Pons (tissue), 1 donor: ENCODE data around the gene OXCT2.

Experiments
- DNase-seq: peaks from one replicate; pipeline ENCODE4 v3.0.0-alpha.2; 2016; ENCODE audit warnings: low spot score

The OXCT2 gene

DNA sequence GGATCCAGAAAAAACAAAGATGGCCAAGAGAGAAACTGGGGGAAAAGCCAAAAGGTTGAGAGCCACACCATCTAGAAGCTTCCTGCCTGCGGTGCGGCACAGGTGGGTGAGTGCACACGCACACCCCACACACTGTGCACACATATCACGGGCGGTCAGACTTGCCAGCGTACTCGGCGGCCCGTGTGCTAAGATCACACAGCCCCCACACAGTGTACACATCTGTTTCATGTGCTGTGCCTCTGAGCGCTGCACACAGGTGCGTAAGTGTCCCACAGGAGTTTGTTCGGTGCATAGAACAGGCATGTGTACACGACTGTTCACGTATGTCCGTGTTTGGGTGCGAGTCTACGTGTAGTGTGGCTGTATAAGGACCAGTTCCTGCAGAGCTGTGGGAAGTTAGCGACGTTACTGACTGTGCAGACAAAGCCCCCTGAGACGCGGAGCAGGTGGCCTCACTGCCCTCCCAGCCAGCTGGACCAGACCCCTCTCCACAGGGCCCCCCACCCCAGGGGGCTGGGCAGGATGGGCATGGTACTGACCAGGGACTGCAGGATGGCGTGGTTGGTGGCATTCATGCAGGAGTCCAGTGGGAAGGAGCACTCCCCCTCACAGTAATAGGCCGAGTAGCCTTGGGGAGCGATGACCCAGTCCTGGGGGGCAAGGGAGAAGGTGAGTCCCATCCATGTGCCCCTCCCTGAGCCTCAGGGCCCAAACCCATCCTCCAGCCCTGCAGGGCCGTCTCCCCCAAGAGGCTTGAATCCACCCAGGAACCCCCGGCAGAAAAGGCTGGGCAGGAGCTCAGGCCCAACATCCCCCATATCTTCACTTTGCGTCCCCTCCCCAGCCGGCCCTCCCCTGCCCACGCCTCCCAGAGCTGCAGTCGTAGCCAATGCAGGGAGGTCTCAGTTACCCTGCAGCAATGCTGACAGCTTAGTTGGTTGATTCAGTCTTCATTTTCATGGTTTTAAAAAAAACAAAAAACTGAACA, 8.3 kb downstream of the OXCT2 start:
- DNase-seq, result no peak

DNA sequence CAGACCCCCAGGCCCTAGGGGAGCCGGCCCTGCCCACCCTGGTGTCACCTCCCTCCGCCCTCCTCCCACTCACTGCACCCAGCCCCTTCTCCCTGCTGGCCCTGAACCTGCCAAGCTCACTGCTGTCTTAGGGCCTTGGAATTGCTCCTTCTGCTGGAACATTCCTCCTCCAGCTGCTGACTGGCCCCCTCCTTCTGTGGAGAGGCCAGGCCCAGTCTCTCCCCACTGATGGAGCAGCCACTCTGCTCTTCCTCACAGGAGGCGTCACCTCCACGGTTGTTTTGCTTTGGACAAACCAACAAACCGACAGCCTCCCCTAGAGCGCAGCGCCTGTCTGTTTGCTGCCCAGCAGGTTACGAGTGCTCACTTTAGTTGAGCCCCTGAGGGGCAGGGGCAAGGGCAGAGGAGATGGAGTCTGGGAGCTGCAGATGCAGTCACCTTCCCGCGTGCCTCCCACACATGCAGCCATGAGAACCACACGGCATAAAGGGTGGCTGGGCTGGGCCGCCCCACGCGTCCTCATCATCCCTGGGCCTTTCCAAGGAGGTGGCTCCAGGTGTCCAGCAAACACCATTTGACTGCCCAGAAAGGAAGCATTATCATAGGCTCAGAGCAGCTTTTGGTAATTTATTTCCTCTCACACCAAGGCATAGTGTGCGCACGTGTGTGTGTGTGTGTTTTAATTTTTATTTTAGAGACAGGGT, 9.4 kb downstream of the OXCT2 start:
- no peak for DNase-seq

DNA sequence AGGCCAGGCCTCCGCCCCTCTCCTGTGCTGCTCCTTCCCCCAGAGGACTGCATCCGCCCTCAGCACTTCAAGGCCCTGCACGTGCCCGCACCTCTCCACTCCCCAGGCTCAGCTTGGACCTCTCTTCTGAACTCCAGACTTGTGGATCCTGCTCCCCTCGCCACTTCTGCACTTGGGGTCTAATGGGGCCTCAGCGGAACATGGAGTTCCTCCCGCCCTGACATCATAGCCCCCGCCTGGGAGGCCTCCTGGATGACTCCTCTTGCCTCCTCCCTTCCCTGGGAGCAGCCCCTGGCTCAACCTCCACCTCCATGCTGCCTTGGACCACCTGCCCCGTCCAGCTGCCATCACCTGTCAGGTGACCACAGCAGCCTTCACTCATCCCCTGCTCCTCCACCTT, 10.1 kb downstream of the OXCT2 start:
- DNase-seq, result no peak

DNA sequence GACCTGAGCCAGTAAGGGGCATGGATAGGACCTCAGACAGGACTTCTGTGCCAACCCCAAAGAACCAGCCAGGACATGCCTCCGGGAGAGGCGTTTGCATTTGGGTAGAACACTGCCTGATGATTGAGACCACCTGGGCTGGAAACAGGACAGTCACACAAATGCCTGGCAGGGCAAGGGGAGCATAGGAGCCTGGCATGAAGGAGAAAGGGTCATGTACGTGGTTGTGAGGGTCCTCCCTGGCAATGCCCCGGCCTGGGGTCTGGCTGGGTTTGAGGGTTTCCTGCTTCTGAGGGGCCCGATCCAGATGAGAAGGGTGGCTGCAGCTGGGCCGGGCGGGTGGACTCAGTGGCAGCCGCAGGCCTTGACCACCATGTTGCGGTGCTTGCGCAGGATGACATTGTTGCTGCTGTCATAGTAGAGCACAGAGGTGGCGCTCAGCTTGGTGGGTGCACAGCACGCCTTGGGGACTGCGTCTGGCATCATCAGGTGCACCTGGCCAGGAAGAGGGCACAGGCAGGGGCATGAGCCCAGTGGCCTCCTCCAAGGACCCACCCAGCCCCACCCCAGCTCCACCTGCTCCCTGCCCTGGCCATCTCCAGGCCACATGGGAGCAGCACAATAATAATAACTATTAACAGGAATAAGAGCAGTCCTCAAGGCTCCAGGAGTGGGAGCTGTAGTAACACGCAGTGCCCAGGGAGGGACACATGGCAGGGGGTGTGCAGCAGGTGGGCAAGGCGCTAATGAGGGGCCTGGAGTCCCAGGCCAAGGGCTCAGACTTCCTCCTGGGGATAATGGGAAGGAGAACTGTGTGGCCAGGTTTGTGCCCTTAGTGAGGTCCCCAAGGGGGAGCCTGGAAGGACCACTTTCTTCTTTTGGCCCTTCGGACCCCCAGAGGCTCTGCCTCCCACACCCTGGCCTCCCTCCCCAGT, 10.8 kb downstream of the OXCT2 start:
- no peak for DNase-seq

DNA sequence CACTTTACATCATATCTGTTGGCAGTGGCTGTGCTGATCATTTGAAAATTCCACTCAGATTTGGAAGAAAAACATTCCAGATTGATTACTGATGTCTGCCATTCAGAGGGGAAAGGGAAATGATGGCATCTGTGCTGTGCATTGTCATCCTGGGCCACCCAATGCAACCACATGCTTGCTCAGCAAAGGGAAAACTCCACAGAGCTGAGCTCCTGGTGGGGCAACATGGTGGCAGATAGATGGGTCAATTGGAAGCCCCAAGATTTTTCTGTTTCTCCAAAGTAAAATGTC, 11.8 kb downstream of the OXCT2 start:
- DNase-seq, result no peak

DNA sequence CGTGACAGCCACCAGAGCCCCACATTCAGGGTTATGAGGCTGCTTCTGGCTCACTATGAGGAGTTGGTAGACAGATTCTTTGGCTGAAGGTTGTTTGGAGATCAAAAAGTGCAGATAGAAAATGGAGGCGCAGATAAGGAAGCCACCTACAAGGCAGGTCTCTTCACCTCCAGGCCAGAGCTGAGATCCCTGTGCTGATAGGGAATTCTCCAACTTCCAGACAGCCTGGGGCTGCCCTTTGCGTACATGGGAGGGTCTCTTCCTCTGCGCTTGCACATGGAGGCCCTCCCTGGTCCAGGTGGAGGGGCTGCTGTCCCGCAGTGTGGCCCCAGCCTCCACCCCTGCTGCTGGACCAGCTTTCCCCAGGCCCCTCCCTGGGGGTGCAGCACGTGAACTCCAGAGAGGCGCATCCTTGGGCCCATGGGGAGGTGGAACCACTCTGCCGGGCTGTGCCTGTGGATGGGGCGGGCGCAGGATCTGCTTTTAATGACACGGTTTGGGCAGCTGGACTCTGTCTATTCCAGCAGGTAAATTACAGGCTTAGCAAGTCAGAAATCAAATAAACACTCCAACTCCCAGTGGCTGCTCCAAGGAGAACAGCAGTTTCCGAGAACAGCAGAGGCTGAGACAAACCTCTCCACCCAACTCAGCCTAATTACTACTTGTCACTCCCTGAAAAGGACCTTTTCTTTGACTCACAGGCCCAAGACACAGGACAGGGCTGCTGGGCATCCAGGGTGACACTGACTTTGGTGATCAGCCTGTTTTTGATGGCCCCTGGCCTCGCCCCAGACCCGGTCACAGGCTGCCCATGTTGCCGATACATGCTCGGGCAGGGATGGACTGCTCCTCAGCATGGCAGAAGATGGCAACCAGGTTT, 12.4 kb downstream of the OXCT2 start:
- DNase-seq, result no peak

DNA sequence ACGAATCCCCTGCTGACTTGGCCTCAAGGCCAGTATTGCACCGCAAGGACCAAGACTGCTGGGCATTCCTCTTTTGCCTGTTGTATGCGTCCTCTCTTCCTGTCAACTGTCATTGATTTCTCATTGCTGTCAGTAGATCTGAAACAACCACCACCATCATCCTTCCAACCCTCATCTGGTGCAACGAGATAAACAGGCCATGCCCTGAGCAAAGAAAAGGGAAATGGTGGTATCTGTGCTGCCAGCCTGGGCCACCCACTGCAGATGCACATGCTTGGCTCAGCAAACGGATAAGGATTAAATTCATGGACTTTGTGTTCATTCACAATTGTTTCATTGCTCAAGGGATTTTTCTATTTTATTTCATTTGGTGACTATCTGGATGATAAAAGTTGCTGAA, 13.6 kb downstream of the OXCT2 start:
- DNase-seq, result no peak

DNA sequence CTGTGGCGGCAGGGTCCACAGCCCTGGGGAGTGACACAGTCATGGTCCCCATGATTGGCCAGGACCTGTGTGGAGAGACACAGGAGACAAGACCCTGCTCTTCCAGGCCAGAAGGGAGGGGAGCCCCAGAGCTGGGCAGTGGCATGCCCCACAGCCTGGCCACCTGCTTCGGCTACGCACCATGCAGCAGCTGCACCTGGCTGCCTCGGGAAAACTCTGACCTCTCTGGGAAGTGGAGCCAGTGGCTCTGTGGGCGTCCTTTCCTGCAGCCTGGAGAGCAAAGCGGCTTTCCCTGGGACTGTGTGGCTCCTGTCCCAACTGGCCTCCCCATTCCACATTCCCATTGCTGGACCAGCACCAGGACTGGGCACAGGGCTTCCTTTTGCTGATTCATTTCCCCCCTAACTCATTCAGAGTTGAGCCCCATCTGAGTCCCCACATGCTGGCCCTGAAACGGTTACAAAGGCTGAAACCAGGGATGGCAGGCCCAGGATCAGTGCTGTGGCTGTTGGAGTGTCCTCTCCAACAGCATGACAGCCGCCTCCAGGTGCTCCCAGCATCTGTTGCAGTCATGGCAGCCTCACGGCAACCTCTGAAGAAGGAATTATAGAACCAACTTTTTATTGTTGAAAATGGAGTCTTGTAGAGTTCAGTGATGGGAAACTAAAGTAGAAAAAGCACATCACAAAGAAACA, 15.0 kb downstream of the OXCT2 start:
- no peak for DNase-seq

DNA sequence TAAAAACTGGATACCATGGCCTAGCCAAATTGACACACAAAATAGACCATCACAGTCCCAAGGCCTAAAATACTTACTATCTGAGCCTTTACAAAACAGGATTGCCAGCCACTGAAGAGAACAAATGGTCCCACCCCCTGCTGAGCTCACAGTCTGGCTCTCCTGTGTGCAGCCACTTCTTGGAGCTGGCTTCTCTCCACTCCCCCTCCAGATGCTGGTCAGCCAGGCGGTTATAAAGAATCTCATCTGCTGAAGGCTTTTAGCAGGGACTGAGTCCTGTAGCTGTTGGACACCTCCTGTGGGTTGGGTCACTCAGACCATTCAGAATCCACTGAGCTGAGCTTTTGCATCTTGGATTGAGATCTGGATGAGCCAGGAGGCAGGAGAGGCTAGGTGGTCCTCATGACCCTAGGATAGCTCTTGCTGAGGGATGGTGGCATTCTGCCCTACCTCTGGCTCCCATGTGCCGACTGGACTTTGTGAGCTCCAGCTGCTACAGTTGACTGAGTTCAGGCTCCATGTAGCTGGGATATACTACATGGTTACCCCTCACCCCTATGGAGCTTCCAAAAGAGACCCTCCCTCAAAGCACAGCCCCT, 16.1 kb downstream of the OXCT2 start:
- no peak for DNase-seq

DNA sequence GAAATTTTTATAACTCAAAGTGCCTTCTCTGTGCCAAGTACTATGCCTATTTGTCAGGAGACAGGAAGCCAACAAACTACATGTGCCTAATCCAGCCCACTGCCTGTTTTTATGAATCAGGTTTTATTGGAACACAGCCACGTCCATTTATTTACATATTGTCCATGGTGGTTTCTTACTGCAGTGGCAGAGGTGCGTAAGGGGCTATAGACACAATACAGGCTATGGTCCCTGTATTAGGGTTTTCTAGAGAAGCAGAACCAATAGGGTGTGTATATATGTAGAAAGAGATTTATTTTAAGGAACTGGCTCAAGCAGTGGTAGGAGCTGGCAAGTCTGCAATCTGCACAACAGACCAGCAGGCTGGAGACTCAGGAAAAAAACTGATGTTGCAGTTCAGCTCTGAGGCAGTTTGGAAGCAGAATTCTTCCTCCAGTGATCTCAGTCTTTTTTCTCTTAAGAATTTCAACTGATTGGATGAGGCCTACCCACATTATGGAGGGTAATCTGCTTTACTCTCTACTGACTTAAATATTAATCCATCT, 17.1 kb downstream of the OXCT2 start:
- DNase-seq, result no peak

DNA sequence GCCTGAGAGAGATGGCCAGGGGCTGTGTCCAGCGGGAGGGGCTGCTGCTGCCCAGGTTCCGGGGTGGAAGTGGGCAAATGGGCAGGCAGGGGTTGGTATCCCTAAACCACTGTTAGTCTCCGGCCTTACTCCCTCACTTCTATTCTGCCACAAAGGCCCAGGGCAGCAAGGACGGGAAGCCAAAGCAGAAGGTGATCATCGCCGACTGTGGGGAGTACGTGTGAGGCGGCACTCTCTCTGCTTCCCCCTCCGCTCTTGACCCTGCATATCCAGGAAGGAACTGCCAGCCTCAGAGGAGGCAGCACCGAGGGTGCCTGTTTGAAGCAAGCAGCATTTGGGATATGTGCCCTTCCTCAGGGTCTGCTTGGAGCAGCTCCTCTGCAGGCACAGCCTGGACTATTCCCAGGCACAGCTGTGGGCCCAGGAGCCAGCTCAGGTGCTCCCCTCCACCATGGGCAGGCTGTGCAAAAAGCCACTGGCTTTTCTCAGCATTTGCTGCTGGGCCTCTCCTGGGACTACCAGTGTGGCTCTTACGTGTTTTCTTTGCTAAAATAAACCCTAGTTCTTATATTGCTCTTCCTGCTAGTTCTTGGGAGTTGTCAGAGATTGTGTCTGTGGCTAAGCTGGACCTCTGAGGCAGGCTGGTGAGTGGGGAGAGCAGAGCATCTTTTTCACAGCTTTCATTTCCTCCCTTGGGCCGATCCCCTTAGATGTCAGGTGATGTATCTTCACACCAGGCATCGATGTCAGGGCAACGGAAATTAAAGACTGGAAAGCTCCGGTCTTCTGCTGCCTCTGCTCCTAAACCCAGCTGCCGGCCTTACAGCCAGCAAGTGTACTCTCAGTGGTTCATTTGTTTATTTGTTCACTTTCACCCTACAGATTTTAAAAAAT, 17.8 kb downstream of the OXCT2 start:
- DNase-seq, result no peak

DNA sequence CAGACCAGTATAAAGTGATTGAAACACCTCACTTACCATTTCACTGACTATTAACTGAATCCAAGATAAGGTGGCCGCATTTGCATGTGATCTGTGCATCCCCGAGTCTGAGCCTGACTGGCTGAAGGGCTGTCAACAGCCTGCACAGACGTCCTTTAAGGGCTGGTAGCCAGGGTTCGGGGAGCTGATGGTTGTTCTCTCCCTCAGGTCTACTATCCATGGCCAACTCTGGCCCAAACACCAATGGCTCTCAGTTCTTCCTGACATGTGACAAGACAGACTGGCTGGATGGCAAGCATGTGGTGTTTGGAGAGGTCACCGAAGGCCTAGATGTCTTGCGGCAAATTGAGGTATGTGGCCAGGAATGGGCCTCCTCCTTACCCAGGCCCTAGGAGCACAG, 18.4 kb downstream of the OXCT2 start:
- no peak for DNase-seq

DNA sequence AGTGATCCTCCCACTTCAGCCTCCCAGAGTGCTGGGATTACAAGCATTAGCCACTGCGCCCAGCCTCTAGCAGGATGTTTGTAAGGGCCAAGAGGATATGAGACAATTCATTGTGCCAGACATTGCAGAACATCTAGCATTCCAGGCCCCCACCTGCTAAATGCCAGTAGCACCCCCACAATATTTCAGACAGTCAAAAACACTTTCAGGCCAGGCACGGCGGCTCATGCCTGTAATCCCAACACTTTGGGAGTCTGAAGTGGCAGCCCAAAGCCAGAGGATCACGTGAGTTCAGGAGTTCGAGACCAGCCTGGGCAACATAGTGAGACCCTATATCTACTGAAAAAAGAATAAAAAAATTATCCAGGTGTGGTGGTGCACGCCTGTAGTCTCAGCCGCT, 19.6 kb downstream of the OXCT2 start:
- DNase-seq, result no peak

DNA sequence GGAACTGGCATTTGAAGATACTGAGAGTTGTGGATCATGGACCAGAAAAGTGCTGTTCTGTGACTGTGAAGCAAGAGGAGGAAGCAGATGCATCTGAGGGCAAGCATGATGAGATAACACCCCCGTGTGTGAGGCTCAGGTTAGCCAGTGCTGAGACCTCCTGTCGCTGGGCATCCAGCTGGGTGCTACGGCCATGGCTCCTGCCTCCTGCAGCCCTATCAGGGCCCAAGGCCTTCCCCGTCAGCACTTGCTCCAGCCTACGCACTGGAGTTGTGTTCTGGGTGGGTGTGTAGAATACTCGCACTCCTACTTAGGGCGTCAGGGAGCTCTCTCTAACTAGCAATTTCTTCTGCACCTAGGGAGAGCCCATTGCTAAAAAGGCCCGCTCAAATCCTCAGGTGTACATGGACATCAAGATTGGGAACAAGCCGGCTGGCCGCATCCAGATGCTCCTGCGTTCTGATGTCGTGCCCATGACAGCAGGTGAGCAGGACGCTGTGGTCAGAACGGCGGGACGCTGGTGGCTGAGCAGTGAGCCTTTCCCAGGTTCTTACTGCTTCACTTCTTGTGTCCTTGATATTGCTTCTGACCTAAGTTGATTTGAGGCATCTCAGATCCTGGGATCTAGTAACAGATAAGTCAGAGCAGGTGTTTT, 26.0 kb downstream of the OXCT2 start:
- no peak for DNase-seq

DNA sequence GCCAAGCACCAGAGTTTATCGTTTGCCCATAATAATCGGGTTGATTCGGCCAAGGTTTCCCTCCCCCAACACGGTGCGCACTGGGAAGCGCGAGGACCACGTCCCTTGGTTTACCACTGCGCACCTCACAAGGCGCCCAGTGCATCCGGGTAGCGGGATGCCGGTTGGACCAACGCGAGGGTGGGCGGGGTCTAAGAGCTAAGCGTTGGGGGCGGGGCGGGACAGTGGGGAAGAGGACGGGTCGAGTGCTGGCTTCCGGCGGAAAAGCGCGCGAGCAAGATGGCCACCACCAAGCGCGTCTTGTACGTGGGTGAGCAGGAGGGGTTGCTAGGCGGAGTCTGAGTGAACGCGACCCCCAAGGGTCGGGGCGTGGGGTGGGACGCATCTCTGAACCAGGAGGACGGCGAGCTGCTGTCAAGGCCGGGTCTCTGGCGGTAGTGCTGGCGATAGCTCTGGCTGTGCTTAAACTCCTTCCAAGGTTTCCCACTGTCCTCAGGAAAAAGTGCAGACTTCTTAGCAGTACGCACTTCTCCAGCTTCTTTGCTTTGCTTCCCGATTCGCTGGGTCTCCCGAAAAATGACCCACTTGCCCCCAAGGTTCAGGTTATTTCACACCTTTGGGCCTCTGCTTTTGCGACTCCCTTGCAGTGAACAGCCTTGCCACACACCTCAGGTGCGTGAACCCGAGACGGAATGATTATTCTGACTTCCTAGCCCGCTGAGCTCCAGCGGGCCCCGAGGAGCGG, 32.4 kb downstream of the OXCT2 start, which contains the start of gene PPIE:
PPIE (plus strand) TSS at position 261 of the 745 bp plus-strand sequence; CDS start at position 280, 19 bp downstream.
- peak; percentile 90 for DNase-seq

DNA sequence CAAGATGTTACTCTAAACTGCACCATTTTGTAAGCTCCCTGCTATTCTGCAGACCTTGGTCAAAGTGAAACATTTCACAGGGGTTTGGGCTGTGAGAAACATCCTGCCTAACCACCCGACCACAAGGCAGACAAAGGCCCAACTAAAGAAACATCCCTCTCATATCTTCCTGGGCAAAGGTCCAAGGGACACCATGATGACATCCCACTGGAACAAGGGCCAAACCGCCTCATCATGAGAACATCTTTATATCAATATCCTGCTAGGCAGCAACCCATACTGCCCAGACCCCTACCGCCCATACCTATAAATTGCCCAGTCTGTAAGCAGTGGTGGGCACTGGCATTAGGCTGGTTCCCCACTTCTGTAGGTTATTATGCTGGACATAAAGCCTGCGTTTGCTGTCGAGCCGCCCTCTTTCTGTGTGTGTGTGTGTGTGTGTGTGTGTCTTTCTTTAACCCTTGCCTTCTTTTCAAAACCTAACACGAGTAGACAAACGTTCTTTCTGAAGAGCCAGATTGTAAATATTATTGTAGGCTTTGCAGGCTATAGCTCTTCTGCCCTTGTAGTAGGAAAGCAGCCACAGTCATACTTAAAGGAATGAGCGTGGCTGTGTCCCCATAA, 33.5 kb downstream of the OXCT2 start:
- no peak for DNase-seq

DNA sequence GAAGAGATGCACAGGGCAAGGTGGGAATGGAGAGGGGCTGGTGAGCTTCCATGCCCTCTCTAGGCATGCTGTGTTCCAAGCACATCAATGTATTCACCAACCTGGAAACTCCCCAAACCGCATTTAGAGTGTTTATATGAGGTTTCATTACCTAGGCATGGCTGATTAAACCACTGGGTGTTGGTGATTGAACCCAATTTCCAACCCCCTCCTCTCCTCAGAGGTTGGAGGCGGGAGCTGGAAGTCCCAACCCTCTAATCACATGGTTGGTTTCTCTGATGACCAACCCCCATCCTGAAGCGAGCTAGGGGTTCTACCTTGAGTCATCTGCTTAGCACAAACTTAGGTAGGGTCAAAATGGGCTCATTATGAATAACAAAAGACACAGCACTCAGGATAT, 35.4 kb downstream of the OXCT2 start:
- DNase-seq, result no peak
